Endothelial cell (in vitro differentiated cells): ENCODE data around the gene TACR3. TPM values are rescaled to one million over a fixed set of nuclear protein-coding genes. Genes with fewer than 3 reads are reported as not detected.

Source experiments
- DNase-seq: peaks from one replicate; pipeline ENCODE4 v3.0.0; 2021; ENCODE audit warnings: low spot score
- H3K27ac Mint-ChIP-seq: one replicate; pipeline ENCODE4 v1.8.0; 2021; ENCODE audit warnings: mixed read lengths, inconsistent platforms; ENCODE audit not compliant: unreplicated experiment
- H3K27me3 Mint-ChIP-seq: one replicate; pipeline ENCODE4 v1.8.0; 2021; ENCODE audit warnings: mild to moderate bottlenecking, moderate library complexity, mixed read lengths, inconsistent platforms; ENCODE audit not compliant: unreplicated experiment
- H3K36me3 Mint-ChIP-seq: one replicate; pipeline ENCODE4 v1.8.0; 2021; ENCODE audit warnings: mild to moderate bottlenecking, low read depth, mixed read lengths, inconsistent platforms; ENCODE audit not compliant: unreplicated experiment
- H3K4me1 Mint-ChIP-seq: one replicate; pipeline ENCODE4 v1.8.0; 2021; ENCODE audit warnings: mild to moderate bottlenecking, mixed read lengths, inconsistent platforms; ENCODE audit not compliant: unreplicated experiment
- H3K4me3 Mint-ChIP-seq: one replicate; pipeline ENCODE4 v1.8.0; 2021; ENCODE audit warnings: mild to moderate bottlenecking, mixed read lengths, inconsistent platforms; ENCODE audit not compliant: unreplicated experiment
- H3K9me3 Mint-ChIP-seq: one replicate; pipeline ENCODE4 v1.8.0; 2021; ENCODE audit warnings: mixed read lengths, inconsistent platforms; ENCODE audit not compliant: unreplicated experiment
- total RNA-seq: library from RNA; stranded (reverse); fragmentation: NEBNext Ultra II Directional; extraction: Animal tissue kit (Norgen Biotek cat#: 25700); gene quantifications from one replicate; pipeline ENCODE4 v1.2.1, GENCODE V29; 2021; ENCODE audit not compliant: unreplicated experiment
- TF ChIP-seq, protein P1 (sequence below): fragments of 200-600 bp; sonication (generic); IDR thresholded peaks from one replicate; pipeline ENCODE4 v1.5.0; 2021; ENCODE audit warnings: antibody characterized with exemption; ENCODE audit not compliant: unreplicated experiment

Gene TACR3
- total RNA-seq, 1 donor from 2014 or later = 0.08 TPM

DNA sequence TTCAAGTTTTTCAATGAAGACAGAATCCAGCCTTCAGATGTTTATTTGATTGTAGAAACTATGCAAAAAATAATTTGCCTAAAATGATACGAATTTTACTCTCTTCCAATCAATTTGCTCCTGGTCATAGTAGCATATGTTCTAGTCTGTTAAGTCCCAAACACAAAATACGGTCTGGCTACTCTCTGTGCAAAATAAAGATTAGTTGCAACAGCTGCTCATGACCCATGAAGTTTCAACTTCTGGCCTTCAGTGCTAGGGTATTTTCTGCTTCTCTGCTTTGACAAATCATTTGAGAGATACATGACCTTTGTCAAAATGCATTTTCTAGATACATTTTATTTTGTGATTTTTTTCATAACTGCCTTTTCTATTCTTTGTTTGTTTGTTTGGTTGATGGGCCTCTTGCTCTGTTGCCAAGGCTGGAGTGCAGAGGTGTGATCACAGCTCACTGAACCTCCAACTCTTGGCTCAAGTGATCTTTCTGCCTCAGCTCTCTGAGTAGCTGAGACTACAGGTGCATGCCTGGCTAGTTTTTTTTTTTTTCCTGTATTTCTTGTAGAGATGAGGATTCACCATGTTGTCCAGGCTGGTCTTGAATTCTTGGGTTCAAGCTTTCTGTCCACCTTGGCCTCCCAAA is 55.2 kb downstream of the TACR3 start:
- Mint-ChIP-seq H3K4me3 (no peak overlapping the region), H3K4me1 (no peaks in the 10 kb centered on the region), H3K9me3 (no peaks in the 10 kb centered on the region), H3K27me3 (no peaks in the 10 kb centered on the region), H3K27ac (no peak overlapping the region), H3K36me3 (no peaks in the 10 kb centered on the region)
- TF ChIP-seq, protein P1, sequence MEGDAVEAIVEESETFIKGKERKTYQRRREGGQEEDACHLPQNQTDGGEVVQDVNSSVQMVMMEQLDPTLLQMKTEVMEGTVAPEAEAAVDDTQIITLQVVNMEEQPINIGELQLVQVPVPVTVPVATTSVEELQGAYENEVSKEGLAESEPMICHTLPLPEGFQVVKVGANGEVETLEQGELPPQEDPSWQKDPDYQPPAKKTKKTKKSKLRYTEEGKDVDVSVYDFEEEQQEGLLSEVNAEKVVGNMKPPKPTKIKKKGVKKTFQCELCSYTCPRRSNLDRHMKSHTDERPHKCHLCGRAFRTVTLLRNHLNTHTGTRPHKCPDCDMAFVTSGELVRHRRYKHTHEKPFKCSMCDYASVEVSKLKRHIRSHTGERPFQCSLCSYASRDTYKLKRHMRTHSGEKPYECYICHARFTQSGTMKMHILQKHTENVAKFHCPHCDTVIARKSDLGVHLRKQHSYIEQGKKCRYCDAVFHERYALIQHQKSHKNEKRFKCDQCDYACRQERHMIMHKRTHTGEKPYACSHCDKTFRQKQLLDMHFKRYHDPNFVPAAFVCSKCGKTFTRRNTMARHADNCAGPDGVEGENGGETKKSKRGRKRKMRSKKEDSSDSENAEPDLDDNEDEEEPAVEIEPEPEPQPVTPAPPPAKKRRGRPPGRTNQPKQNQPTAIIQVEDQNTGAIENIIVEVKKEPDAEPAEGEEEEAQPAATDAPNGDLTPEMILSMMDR = no peak
- no peak for DNase-seq

DNA sequence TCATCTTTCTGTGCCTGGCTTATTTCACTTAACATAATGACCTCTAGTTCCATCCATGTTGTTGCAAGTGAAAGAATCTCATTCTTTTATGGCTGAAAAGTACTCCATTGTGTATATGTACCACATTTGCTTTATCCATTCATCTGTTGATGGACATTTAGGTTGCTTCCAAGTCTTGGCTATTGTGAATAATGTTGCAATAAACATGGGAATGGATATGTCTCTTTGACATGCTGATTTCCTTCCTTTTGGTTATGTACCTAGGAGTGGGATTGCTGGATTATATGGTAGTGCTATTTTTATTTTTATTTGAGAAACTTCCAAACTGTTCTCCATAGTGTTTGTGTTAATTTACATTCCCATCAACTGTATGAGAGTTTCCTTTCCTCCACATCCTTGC is 71.2 kb downstream of the TACR3 start:
- Mint-ChIP-seq H3K36me3 (no peaks in the 10 kb centered on the region), H3K27me3 (no peaks in the 10 kb centered on the region), H3K4me1 (no peaks in the 10 kb centered on the region), H3K4me3 (no peak overlapping the region), H3K9me3 (no peaks in the 10 kb centered on the region), H3K27ac (no peak overlapping the region)
- no peak for DNase-seq
- TF ChIP-seq, protein P1 = no peak

DNA sequence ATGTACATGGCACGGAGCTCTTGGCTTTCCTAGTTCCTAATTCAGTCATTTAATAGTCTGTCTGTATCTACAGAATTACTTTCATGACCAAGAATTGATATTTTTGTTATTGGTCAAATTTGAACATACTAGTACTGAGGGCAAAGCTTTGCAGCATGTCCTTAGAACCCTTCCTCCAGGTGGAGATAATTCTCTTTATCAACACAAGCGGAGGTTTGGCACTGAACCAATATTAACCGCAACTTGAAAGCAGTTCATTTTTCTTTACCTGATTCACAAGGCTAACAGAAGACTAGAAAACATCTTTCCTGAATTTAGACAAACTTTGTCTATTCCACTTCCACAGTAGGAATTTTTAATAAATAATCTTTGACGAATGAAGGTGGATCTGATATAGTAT is 73.8 kb downstream of the TACR3 start:
- TF ChIP-seq, protein P1 = no peak
- DNase-seq = no peak
- H3K36me3 Mint-ChIP-seq = no peaks in the 10 kb centered on the region

DNA sequence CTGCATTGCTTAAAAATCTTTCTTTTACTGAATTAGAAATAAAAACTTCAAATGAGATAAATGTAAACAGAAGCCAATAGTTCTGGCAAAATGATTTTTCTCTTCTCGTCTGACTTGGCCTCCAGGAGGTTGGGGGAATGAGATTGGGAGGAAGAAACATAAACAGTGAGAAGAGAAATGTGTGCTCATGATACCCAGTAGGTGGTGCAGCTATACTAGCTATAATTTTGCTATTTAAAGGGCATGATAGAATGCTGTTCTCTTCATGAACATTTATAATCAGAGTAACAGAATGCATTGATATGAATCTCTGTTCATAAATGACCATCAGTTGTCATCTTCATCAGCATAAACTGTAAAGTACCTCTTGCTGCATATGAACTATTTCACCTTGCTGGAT is 85.5 kb downstream of the TACR3 start:
- H3K9me3 Mint-ChIP-seq = no peaks in the 10 kb centered on the region

More for the DNA sequence above, 73.8 kb downstream of the TACR3 start:
- Mint-ChIP-seq H3K4me1 (no peaks in the 10 kb centered on the region), H3K27ac (no peak overlapping the region), H3K4me3 (no peak overlapping the region), H3K27me3 (no peaks in the 10 kb centered on the region), H3K9me3 (no peaks in the 10 kb centered on the region)

DNA sequence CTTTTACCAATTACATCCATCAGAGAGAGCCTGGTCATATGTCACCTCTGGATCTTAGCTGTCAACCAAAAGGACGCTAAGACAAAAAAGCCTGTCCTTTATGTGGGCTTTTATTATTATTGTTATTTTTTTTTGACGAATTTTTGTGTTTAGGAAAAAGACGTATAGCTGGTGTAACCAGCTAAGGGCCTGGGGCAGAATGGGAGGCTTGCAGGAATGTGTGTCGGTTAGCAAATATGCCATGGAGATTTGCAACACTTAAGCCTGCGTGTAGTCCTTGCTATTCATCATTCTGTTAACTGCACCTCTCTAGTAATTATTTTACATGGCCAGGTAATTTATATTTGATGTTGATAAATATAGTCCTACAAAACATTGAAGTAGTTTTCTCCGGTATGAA is 93.5 kb downstream of the TACR3 start:
- TF ChIP-seq, protein P1 = no peak
- no peak for DNase-seq
- Mint-ChIP-seq H3K27me3 (no peaks in the 10 kb centered on the region), H3K4me3 (no peak overlapping the region), H3K9me3 (no peaks in the 10 kb centered on the region), H3K27ac (no peak overlapping the region), H3K4me1 (no peaks in the 10 kb centered on the region), H3K36me3 (no peaks in the 10 kb centered on the region)

More for the DNA sequence above, 85.5 kb downstream of the TACR3 start:
- Mint-ChIP-seq H3K36me3 (no peaks in the 10 kb centered on the region), H3K4me1 (no peaks in the 10 kb centered on the region), H3K27me3 (no peaks in the 10 kb centered on the region), H3K27ac (no peak overlapping the region), H3K4me3 (no peak overlapping the region)
- DNase-seq = no peak
- TF ChIP-seq, protein P1 = no peak
